ENCODE results near the gene UVRAG.
A peak's percentile ranks its signal among the peaks of the same experiment; 100 is the strongest.
"Not testable (repeated sequence)": the region's sequence is repeated elsewhere in the genome, so short reads cannot be mapped to it uniquely, and the experiment has no call there.

Gene UVRAG

GRCh38 chr11:75979075-75979474, 164.1 kb downstream of the UVRAG start:
- not testable (repeated sequence) for DNase-seq

- peak; percentile 55 for DNase-seq
Measured at GRCh38 chr11:75979479-75980027, 164.5 kb downstream of the UVRAG start.

- DNase-seq = no peak
Measured at GRCh38 chr11:75980031-75980430, 165.0 kb downstream of the UVRAG start.

- no peak for DNase-seq
Measured at GRCh38 chr11:75981546-75981945, 166.5 kb downstream of the UVRAG start.

- peak; percentile 28 for DNase-seq
Measured at GRCh38 chr11:75982309-75982708, 167.3 kb downstream of the UVRAG start.

- no peak for DNase-seq
Measured at GRCh38 chr11:75986966-75987365, 172.0 kb downstream of the UVRAG start.

- no peak for DNase-seq
Measured at GRCh38 chr11:75993126-75993525, 178.1 kb downstream of the UVRAG start.

- DNase-seq = no peak
Measured at GRCh38 chr11:75994616-75995015, 179.6 kb downstream of the UVRAG start.

- no peak for DNase-seq
Measured at GRCh38 chr11:75996523-75997442, 181.8 kb downstream of the UVRAG start.

GRCh38 chr11:76004400-76004799, 189.4 kb downstream of the UVRAG start:
- DNase-seq = no peak

- DNase-seq = no peak
Measured at GRCh38 chr11:76005756-76006155, 190.7 kb downstream of the UVRAG start.

- DNase-seq = no peak
Measured at GRCh38 chr11:76007166-76007565, 192.2 kb downstream of the UVRAG start.

- DNase-seq = no peak
Measured at GRCh38 chr11:76008474-76008873, 193.5 kb downstream of the UVRAG start.

- DNase-seq = no peak
Measured at GRCh38 chr11:76010051-76010450, 195.0 kb downstream of the UVRAG start.

- DNase-seq = no peak
Measured at GRCh38 chr11:76013526-76013925, 198.5 kb downstream of the UVRAG start.

- DNase-seq = no peak
Measured at GRCh38 chr11:76023236-76024068, 208.4 kb downstream of the UVRAG start.

- DNase-seq = no peak
Measured at GRCh38 chr11:76025068-76025467, 210.1 kb downstream of the UVRAG start.

GRCh38 chr11:76025817-76026216, 210.8 kb downstream of the UVRAG start:
- DNase-seq = no peak

- DNase-seq = no peak
Measured at GRCh38 chr11:76026281-76026680, 211.3 kb downstream of the UVRAG start.

GRCh38 chr11:76026862-76027261, 211.9 kb downstream of the UVRAG start:
- DNase-seq = no peak

- DNase-seq = no peak
Measured at GRCh38 chr11:76030286-76030685, 215.3 kb downstream of the UVRAG start.

GRCh38 chr11:76030968-76031590, 216.1 kb downstream of the UVRAG start:
- no peak for DNase-seq

GRCh38 chr11:76033699-76034098, 218.7 kb downstream of the UVRAG start:
- DNase-seq = no peak

Data from NCI-H146 (cell line).